ENCODE measurements around the gene LTO1. TPM values are rescaled to one million over a fixed set of nuclear protein-coding genes. Genes with fewer than 3 reads are reported as not detected.
"Not testable (repeated sequence)": the region's sequence is repeated elsewhere in the genome, so short reads cannot be mapped to it uniquely, and the experiment has no call there.

Gene LTO1
- total RNA-seq, 1 donor from 2014 or later, result 35.2 TPM

DNA sequence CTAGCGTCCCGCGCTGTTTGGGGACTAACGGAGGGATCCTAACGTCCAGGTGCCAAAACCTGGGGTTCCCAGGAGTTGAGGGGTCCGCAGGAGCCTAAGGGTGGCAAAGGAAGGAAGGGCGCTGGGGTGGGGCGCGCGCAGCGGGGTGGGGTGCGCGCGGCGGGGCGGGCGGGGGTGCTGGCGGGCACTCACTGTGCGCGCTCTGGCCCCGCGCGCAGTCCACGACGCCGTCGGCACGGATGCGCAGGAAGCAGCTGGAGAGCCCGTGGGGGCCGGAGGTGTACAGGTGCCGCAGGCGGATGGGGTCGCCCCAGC lies 28.3 kb upstream of the LTO1 start:
- no peak for ATAC-seq
- intact Hi-C loops (cut with DNase I), result loop anchor here (10.0 kb wide), 1 partner anchor 181 kb away; no protein-coding TSS in a partner anchor
- no peak for DNase-seq (ENCODE audit: low spot score)

DNA sequence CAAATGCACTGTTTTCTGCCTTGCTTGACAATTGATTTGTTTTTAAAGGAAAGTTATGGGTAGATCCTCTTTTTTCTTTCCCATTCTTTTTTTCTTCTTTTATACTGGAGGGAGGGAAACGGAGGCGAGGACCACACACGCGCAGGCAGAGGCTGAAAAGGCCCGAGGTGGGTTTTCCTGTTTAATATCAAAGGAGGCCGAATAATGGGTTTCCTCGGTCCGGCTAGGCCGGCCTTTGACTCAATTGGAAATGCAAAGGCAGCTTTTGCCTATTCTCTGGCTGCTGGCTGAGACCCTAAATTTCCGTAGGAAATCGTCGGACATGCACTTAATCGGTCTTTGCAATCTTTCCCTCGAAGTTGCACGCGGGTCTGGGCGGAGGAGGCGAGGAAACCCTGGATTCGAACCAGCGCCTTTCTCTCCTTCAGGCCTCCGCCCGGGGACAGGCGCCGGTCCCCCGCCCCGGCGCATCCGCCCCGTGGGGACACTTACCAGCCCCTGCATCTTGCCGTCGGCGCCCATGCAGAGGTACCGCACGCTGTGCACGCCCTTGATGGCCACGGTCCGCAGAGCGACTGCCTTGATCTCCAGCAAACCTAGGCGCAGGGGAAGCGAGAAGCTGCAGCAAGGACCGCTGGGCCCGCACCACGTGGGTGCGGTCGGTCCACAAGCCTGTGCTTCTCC lies 27.8 kb upstream of the LTO1 start:
- intact Hi-C loops (cut with DNase I), result loop anchor here (10.0 kb wide), 1 partner anchor 182 kb away; no protein-coding TSS in a partner anchor
- DNase-seq (ENCODE audit: low spot score) (no peak), ATAC-seq (no peak)

DNA sequence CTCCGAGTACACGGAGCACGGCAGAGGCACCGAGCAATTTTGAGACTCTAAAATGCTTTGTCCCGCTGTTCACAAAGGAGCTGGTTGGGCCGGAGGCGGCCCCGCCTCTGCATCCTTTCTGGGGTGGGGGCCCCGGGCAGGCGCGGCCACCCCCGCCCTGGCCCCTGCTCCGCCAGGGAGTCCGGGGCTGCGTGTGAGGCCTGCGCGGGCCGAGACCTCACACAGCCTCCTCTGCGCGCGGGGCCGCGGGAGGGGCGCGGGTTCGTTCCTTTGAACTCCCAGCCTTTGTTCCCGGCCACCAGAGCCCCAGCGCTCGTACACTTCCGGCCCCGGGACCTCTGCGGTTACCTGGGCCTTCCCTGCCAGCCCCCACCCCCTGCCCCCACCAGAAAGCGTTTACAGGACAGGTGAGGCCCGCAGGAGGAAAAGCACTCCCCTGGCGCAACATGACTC lies 27.1 kb upstream of the LTO1 start:
- DNase-seq (ENCODE audit: low spot score), result no peak
- no peak for ATAC-seq
- intact Hi-C loops (cut with DNase I), result loop anchor here (10.0 kb wide), 1 partner anchor 183 kb away; no protein-coding TSS in a partner anchor

DNA sequence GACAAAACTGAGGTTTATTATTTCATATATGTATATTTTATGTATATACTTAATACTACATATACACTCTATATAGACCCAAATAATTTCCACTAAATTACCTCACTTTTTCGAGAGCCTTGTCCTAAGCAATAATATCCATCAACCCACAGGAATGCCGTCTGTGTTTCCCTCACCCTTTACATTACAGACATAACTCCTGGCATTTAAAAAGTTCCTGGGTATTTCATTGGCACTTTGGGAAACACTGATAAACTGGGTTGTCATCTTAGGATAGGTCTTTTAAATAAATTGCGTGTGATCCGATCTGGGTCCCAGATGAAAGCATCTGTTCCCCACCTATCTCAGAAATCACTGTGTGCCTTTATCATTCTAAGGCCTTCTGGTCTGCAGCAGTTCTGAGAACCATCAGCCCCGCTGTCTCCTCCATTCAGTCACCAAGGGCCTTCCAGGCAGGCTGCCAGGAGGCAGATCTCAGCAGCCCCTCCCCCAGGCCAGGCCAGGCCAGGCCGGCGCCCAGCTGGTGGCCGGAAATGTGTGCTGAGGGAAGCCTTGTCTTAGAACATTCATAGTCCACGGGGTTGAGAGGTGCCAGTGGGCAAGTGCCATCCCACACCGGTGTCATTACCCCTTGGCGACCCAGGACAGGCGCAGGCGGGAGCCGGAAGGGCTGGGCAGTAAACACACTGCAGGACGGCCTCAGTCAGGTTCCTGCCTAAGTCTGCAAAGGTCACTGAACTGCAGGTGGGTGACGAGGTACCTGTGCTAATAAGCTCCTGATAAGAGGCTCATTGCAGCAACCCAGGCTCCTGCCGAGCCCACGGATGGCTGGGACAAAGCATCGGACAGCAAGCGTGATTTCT lies 25.4 kb upstream of the LTO1 start:
- intact Hi-C loops (cut with DNase I), result loop anchor here (10.0 kb wide), 1 partner anchor 184 kb away; no protein-coding TSS in a partner anchor
- peak; percentile 68 for ATAC-seq
- no peak for DNase-seq (ENCODE audit: low spot score)

DNA sequence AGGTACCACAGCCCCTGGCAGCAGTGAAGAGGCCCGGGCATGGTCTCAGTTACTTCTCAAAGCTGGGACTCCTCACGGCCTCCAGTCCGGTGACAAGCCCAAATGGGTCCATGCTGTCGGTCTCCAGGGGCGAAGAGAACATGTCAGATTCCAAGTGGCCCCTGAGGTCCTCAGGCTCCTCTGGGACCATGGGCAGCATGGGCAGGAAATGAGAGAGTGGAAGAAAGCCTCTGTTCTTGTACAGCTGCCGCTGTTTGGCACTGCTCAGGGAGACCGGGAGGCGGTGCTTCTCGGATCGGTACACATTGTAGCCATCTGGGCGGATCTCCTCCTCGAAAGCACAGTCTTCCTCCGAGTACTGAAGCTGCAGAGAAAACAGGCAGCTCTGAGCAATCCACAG lies 24.1 kb upstream of the LTO1 start:
- intact Hi-C loops (cut with DNase I), result no loop called here
- DNase-seq (ENCODE audit: low spot score), result no peak
- no peak for ATAC-seq

DNA sequence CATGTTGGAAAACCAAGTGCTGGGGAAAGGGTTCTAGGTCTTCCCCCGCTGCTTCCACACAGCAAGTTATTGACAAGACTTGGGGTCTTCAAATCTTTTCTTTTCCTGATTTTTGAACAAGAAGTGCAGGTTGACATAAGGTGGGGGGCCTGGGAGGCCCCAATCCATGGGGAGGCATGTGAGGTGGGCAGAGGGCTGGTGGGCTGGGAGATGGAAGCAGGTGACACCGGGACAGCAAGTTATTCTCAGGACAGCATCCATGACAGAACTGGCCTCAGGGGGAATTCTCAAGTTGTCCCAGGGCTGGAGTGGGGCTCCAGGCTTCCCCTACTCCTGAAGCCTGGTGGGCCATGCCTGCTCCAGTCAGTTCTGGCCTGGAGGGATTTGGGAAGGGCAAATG lies 23.2 kb upstream of the LTO1 start:
- ATAC-seq (no peak), DNase-seq (ENCODE audit: low spot score) (no peak)
- intact Hi-C loops (cut with DNase I), result no loop called here

DNA sequence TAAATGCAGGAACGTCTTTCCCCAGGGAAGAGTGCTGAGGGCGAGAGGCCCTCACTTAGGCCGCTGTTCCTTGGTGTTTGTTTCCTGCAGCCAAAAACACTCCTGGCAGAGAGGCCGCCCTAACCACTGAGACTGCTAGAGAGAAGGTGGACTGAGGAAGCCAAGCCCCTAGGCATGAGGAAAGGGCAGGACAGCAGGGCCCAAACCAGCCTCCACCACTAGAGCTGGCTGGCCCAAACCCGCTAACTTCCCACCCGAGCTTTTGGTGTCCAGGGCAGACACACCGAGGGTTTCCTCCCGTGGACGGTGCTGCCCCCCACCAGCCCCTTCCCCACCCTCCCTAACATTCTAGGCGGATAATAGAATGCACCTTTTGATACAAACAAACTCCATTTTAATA lies 22.7 kb upstream of the LTO1 start:
- ATAC-seq (no peak), DNase-seq (ENCODE audit: low spot score) (no peak)
- intact Hi-C loops (cut with DNase I), result no loop called here

DNA sequence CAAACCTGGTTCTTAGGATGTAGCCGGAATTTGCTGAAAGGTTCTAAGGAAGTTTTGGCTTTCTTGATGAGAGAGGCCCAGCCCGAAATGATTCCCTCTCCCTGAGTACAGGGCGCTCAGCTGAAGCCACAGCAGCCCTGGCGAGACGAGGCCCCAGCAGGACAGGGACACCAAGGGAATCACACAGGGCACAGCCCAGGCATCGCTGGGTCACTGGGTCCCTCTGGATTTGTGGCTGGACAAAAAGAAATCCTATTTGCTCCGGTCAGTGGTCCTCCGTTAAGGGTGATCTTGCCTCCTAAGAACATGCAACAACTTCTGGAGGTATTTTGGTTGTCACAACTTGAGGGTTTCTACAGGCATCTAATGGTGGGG lies 22.3 kb upstream of the LTO1 start:
- DNase-seq (ENCODE audit: low spot score), result no peak
- intact Hi-C loops (cut with DNase I), result no loop called here
- ATAC-seq, result no peak

DNA sequence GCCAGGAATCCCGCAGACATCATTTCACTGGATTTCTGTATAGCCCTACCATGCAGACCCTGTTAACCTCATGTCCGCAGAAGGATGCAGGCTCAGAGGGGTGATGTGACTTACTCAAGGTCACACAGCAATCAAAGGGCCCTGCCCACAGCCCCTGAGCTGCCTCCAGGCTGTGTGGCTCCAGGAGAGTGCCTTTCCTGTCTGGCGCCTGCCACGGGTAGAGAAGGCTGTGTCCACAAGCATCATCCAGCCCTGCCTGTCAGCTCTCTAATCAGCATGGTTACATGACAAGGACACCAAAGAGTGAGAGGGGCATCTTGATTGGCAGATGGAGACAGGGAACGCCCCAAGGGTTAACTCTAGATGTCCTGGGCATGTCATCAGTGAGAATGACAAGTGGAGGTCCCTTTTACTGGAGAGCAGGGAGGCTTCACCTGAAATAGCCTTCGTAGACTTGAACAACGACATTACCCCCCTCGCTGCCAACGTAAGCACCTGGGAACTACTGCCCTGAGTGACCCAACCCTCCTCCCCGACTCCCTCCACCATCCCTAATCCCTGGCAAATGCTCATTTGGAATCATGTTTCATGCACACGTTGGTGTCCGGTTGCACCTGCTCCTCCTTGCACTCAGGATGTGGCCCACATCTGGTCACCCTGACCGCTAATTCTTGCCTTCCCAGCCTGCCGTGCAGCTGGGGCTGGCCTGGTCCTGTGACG lies 21.8 kb upstream of the LTO1 start:
- ATAC-seq (no peak), DNase-seq (ENCODE audit: low spot score) (no peak)
- intact Hi-C loops (cut with DNase I), result no loop called here

DNA sequence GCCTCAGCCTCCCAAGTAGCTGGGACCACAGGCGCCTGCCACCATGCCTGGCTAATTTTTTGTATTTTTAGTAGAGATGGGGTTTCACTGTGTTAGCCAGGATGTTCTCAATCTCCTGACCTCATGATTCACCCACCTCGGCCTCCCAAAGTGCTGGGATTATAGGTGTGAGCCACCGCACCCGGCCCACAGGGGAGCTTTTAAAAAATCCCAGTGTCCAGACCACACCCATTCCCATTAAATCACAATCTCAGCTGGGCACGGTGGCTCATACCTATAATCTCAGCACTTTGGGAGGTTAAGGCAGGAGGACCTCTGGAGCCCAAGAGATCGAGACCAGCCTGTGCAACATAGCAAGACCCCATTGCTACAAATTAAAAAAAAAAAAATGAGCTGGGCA lies 20.8 kb upstream of the LTO1 start:
- DNase-seq (ENCODE audit: low spot score); ATAC-seq; intact Hi-C loops (cut with DNase I): not testable (repeated sequence)

DNA sequence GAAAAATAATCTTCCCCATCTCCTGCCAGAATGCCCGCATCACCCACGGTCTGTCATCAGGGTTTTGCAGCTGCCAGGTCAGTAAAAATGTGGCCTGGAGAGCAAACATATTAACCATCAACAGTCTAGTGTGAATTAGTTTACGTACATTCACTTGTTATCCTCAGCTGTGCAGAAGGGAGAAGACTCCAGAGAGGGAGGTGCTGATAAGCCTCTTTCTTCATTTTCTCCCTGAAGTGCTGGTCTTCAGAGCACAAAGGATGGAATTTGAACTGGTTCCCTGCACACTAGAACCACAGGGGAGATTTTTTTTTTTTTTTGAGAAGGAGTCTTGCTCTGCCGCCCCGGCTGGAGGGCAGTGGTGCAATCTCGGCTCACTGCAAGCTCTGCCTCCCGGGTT lies 20.4 kb upstream of the LTO1 start:
- no peak for DNase-seq (ENCODE audit: low spot score)
- ATAC-seq, result no peak
- intact Hi-C loops (cut with DNase I), result no loop called here

DNA sequence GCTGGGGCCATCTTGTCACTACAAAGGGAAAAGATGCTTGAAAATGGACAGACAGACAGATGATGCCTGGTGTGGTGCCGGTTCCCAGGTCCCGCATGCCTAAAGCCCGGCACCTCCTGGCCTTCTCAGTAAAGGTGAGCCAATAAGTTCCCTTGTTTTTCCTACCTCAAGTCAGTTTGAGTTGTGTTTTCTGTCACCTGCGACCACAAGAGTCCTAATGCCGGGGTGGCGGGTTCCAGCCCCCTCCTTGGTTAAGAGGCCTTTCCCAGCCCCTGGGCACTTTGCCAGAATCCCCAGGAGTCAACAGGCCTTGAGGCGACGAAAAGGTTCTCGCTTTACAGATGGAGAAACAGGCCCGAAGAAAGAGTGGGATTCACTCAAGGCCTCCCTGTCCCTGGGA lies 19.6 kb upstream of the LTO1 start:
- no peak for ATAC-seq
- intact Hi-C loops (cut with DNase I), result no loop called here
- DNase-seq (ENCODE audit: low spot score), result no peak

DNA sequence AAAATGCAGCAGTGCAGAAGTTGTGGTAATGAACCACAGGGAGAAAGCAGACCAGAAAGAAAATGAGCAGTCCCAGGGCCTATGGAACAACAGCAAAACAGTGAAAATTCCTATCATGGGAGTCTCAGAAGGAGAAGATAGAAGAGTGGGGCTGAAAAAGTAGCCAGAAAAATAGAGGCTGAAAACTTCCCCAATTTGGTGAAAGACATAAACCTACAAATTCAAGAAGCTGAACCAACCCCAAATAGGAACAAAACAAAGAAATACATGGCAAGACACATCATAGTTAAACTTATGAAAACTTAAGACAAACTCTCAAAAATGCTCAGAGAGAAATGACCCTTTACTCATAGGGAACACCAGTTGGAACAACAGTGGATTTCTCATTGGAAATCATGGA lies 17.3 kb upstream of the LTO1 start:
- DNase-seq (ENCODE audit: low spot score), result no peak
- ATAC-seq, result no peak
- intact Hi-C loops (cut with DNase I), result no loop called here

DNA sequence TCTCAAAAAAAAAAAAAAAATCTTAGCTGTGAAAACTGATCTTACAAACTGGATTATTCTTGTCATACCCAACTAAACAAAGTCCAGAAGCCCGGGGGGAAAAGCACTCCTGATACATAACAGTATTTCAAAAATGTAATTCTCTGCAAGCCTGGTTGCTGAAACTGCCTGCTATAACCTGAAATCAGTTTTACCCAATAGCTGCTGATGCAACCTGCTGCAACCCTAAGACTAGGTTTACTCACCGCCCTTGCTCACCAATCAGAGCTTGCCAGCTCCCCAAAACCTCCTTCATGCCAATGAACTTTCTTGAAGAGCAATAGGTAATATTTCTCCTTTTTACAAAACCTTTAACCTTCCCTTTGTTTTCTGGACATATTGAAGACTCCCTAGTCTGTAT lies 16.3 kb upstream of the LTO1 start:
- ATAC-seq (no peak), DNase-seq (ENCODE audit: low spot score) (no peak)
- intact Hi-C loops (cut with DNase I), result no loop called here

DNA sequence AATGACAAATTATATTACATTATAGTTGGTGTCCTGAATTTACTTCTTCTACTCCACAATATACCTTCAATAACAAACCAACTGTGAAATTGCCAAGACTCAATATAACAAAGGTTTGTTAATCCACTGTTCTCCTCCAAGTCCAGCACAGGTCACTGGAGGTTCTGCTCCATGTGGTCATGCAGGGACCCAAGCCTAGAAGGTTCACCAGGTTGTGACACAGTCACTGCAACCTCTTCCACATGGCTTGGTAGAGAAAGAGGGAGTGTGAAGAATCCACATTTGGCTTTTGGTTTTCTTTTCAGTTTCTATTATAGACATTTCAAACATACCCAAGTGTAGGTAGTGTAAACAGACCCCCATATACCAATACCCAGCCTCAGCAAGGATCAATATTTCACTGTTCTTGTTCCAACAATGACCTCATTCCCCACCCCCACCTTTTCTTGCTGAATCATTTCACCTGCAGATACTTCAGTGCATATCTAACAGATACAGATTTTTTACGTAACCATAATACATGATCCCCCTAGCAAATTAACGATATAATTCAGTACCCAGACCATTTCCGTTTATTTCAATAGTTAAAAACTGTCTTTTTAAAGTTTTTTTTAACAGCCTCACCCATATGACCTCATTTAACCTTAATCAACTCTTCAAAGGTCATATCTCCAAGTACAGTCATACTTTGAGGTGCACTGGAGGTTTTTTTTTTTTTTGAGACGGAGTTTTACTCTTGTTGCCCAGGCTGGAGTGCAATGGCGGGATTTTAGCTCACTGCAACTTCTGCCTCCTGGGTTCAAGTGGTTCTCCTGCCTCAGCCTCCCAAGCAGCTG lies 14.5 kb upstream of the LTO1 start:
- intact Hi-C loops (cut with DNase I), result loop anchor here (5.0 kb wide), 1 partner anchor 503 kb away; no protein-coding TSS in a partner anchor
- ATAC-seq (no peak), DNase-seq (ENCODE audit: low spot score) (no peak)

DNA sequence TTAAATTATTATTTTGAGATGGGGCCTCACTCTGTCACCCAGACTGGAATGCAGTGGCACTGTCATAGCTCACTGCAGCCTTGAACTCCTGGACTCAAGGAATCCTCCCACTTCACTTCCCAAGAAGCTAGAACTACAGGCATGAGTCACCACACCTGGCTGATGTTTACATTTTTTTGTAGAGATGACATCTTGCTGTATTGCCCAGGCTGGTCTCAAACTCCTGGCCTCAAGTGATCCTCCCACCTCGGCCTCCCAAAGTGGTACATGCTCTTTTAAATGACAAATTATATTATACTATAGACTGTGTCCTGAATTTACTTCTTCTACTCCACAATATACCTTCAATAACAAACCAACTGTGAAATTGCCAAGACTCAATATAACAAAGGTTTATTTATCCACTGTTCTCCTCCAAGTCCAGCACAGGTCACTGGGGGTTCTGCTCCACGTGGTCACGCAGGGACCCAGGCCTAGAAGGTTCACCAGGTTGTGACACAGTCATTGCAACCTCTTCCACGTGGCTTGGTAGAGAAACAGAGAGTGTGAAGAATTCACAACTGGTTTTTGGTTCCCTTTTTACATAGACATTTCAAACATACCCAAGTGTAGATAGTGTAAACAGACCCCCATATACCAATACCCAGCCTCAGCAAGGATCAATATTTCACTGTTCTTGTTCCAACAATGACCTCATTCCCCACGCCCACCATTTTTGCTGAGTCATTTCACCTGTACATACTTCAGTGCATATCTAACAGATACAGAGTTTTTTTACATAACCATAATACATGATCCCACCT lies 13.0 kb upstream of the LTO1 start:
- intact Hi-C loops (cut with DNase I), result loop anchor here (5.0 kb wide), 1 partner anchor 504 kb away; no protein-coding TSS in a partner anchor
- DNase-seq (ENCODE audit: low spot score); ATAC-seq: not testable (repeated sequence)

DNA sequence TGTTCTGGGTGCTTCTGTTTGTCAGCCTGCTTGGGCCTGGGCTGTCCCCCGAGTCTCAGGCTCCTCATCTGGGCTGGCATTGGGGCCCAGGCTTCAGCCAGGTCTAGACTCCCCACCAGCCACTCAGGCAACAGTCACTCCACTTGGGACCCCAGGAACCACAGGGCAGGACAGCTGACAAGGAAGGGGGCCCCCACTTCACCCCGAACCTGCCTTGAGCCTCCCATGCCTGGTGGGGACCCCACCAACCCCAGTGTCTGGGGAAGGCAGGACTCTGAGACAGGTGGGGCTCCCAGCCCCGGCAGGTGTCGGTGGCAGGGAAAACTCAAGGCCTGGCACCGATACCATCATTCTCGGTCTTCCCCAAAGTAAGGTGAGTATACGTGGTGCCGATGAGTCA lies 11.7 kb upstream of the LTO1 start:
- no peak for DNase-seq (ENCODE audit: low spot score)
- no peak for ATAC-seq
- intact Hi-C loops (cut with DNase I), result loop anchor here (5.0 kb wide), 1 partner anchor 505 kb away; no protein-coding TSS in a partner anchor

DNA sequence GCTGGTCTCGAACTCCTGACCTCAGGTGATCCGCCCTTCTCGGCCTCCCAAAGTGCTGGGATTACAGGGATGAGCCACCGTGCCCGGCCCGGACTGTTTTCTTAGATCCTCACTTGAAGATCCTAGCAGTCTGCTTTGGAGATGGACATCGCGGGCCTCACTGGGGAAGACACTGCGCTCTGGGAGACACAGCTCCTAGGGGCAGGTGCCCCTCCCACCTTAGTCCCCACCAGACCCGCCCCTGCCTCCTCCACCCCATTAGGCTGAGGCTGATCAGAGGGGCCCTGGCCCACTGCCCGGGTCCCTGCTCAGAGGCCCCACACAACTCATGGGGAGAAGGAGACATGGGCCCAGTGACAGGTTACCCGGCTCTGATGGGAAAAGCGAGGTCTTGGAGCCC lies 11.3 kb upstream of the LTO1 start:
- intact Hi-C loops (cut with DNase I), result loop anchor here (5.0 kb wide), 1 partner anchor 506 kb away; no protein-coding TSS in a partner anchor
- ATAC-seq (no peak), DNase-seq (ENCODE audit: low spot score) (no peak)

Measured in sciatic nerve (tissue), 2 donors.